A375 (cell line): ENCODE measurements around the gene ADGRG3. TPM values are rescaled to one million over a fixed set of nuclear protein-coding genes. Genes with fewer than 3 reads are reported as not detected.

Experiments
- total RNA-seq: library from RNA; depleted of rRNA; stranded (reverse); fragments of >200 nt; shearing (Covaris generic); gene quantifications from 2 replicates; pipeline ENCODE4 v1.2.3, GENCODE V29; 2014; rRNA removed

Gene ADGRG3, protein sequence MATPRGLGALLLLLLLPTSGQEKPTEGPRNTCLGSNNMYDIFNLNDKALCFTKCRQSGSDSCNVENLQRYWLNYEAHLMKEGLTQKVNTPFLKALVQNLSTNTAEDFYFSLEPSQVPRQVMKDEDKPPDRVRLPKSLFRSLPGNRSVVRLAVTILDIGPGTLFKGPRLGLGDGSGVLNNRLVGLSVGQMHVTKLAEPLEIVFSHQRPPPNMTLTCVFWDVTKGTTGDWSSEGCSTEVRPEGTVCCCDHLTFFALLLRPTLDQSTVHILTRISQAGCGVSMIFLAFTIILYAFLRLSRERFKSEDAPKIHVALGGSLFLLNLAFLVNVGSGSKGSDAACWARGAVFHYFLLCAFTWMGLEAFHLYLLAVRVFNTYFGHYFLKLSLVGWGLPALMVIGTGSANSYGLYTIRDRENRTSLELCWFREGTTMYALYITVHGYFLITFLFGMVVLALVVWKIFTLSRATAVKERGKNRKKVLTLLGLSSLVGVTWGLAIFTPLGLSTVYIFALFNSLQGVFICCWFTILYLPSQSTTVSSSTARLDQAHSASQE
- 0.19 and 0.27 TPM in 2 replicates for total RNA-seq

DNA sequence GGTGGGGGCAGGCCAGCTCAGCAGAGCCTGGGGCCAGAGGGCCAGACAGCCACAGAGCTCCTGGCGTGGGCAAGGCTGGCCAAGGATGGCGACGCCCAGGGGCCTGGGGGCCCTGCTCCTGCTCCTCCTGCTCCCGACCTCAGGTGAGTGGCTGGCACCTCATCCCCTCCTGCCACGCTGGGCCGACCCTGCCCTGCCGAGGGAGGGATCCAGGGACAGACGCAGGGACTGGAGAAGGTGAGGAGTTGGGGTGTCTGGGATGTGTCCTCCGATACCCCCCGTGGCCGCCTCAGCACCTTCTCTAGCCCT is at the start of gene ADGRG3:
Gene ADGRG3 (plus strand): TSS at position 44 of the 309 bp plus-strand sequence. CDS start 42 bp downstream, at position 86.

DNA sequence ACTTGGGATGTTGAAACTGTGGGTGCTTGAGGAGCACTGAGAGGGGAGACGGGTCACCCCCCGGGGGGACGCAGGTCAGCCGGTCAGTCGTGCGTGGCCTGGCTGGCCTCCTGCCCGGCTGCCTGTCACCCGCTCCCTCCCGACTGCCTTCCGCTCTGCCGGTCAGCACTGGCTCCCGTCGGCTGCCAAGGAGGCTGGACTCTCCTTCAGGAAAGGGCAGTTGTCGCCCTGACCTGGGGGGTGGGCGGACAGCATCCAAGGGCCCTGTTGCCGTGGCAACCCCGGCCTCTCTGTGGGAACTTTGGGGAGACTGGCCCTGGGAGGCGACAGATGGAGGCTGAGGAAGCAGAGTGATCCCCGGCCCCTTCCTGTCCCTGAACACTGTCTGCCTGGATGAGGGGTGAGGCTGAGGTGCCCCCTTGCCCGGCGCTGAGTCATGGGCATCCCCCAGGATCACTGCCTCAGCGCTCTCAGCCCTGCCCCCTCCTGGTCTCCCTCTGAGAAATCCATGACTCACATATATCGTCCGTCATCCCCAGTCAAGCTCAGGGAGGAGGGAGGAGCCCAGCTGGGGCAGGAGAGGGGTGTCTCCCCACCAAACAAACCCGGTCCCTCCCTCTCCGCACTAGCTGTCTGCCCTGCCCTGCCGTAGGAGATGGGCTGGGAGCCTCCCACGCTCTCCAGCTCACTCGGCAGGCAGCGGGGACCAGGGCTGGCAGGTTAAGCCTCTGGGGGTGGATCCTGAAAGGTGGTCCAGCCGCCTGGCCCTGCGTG is 39.9 kb upstream of the ADGRG3 start, which contains the start of gene ADGRG1:
Gene ADGRG1 (plus strand): TSS at position 623 of the 774 bp plus-strand sequence. CDS start 21,658 bp downstream, outside the sequence.

DNA sequence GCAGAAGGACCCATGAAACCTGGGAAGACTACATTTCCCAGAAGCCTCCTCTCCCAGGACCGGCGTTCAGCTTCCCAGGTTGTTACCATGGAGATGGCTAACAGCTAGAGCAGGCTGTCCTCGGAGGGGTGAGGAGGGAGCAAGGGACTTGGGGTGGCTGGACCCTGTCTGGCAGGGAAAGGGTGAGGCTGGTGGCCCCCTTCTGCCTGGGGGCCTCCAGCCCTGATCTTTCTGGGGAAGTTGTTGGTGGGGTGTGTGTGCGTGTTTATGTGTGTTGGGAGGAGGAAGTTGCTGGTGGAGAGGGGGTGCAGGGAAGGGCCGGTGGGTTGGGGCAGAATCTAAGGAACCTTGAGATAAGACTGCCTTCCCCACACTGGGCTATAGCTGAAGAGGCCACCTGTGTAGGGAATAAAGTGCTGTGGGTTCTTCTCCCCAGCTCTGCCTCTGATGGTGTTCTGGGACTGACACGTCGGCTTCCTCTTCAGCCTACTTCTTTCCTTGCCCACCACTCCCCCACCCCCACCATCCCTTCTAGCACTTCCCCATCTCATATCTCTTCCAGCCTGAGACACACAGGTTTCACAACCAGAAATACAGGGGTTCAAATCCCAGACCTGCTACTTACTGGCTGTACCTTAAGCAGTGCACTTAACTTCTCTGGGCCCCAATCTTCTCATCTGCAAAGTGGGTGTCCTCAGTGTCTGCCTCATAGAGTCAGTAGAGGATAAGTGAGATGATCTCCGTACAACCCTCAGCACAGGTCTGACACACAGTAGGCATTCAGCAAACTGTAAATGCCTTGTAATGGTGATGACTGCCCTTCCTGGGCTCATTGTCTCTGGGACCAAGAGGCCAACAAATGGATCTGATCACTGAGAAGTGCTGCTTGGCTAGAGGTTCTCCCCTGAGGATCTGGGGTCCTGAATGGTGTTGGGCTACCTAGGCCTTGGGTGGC is 26.9 kb downstream of the ADGRG3 start, which contains the start of gene DRC7:
Gene DRC7 (plus strand): TSS at position 82 of the 955 bp plus-strand sequence. CDS start 3,144 bp downstream, outside the sequence.

DNA sequence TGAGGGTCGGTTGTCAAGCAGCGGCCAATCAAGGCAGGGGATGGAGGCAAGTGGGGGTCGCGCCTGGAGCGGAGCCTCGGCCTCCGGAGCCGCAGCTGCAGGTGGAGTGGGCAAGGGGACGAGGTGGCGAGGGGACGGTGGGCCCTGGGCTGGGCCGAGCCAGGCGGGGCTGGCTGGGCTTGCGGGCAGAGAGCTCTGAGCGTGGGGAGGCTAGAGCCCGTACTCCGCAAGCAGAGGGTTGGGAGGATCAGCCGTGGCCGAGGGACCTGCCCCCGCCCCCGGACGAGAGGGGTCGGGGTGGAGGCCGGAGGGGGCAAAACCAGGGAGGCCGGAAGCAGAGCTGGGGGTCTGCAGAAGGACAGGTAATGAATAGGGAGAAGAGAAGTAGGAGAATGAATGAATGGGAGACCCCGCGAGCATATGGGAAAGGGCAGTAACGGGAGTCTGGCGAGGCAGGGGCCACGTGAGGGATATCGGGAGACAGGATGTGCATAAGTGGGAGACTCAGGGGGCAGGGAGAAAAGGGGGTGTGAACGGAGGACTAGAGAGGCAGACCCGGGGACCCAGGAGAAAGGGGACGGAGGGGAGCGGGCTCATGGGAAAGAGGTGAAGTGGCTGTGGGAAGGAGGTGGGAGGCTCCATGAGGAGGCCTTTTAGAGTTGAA is 67.8 kb downstream of the ADGRG3 start, which contains the start of gene KATNB1:
Gene KATNB1 (plus strand): TSS at position 16 of the 664 bp plus-strand sequence. CDS start 1,474 bp downstream, outside the sequence.

Other genes starting within 250 kb of the ADGRG3 start
- gene CIAPIN1, start 220.9 kb upstream of the ADGRG3 start, total RNA-seq, result 84.8 and 86.7 TPM in 2 replicates
- gene COQ9, start 220.8 kb upstream of the ADGRG3 start, total RNA-seq, result 70.1 and 71.0 TPM in 2 replicates
- 167 and 186 TPM in 2 replicates for gene POLR2C, start 205.6 kb upstream of the ADGRG3 start, total RNA-seq
- 18.3 and 22.3 TPM in 2 replicates for gene DOK4, start 181.8 kb upstream of the ADGRG3 start, total RNA-seq
- gene CCDC102A, start 131.7 kb upstream of the ADGRG3 start, total RNA-seq, result 19.8 and 20.1 TPM in 2 replicates
- 0.15 and 0.61 TPM in 2 replicates for gene ADGRG5, start 125.7 kb upstream of the ADGRG3 start, total RNA-seq
- gene ADGRG1, start 39.7 kb upstream of the ADGRG3 start, total RNA-seq, result 62.5 and 73.4 TPM in 2 replicates
- gene DRC7, start 26.5 kb downstream of the ADGRG3 start, total RNA-seq, result 0.11 TPM in 1 of 2 replicates, not detected in the other
- gene KATNB1, start 67.5 kb downstream of the ADGRG3 start, total RNA-seq, result 56.9 and 57.9 TPM in 2 replicates
- gene KIFC3, start 134.2 kb downstream of the ADGRG3 start, total RNA-seq, result 158 and 172 TPM in 2 replicates